Measurements from ENCODE around the gene KCNK17. TPM values are rescaled to one million over a fixed set of nuclear protein-coding genes. Genes with fewer than 3 reads are reported as not detected.

KCNK17 gene
- total RNA-seq, 6 donors from 2014 or later = 0.61 to 7.7 (median 2.8) TPM

GRCh38 chr6:39249278-39249677, 64.9 kb downstream of the KCNK17 start:
- peaks cover 0 to 3% (median 0%) of the 10 kb centered on the region in 4 donors for H3K4me1 ChIP-seq
- no peak for ATAC-seq (ENCODE audit: low FRiP score in 2 of 2)
- H3K4me3 ChIP-seq = no peak overlapping the region
- 95 to 100% methylated on average over 1 of the region's 1 CpG for WGBS, 2 donors
- TF ChIP-seq POLR2AphosphoS5 (IDR thresholded peaks at IDR 0.05) = no peak
- TF ChIP-seq POLR2A (IDR thresholded peaks at IDR 0.05) = no peak
- TF ChIP-seq CTCF (IDR thresholded peaks at IDR 0.05) = no peak
- no peak for TF ChIP-seq EP300 (IDR thresholded peaks at IDR 0.05)
- H3K27me3 ChIP-seq = no peaks in the 10 kb centered on the region
- H3K27ac ChIP-seq = no peak overlapping the region
- H3K36me3 ChIP-seq = no peaks in the 10 kb centered on the region
- no peaks in the 10 kb centered on the region for H3K9me3 ChIP-seq
- DNase-seq = no peak

Other genes with a start within 250 kb of the KCNK17 start
- 10 to 100 TPM in 5 of 6 donors, 1 to 10 TPM in 1; 9.4 to 19.9 (median 16.5) TPM for gene SAYSD1, start 199.2 kb downstream of the KCNK17 start, total RNA-seq
- gene KCNK5, start 84.9 kb downstream of the KCNK17 start, total RNA-seq = 10 to 100 TPM in 5 of 6 donors, 1 to 10 TPM in 1; 8.9 to 34.6 (median 17.3) TPM
- not detected for gene KCNK16, start 8.3 kb upstream of the KCNK17 start, total RNA-seq

Measured in upper lobe of left lung (tissue), 6 donors.